ENCODE measurements around the gene DCAF6. TPM values are rescaled to one million over a fixed set of nuclear protein-coding genes. Genes with fewer than 3 reads are reported as not detected.
"Not testable (repeated sequence)": the region's sequence is repeated elsewhere in the genome, so short reads cannot be mapped to it uniquely, and the experiment has no call there.

The DCAF6 gene
- total and polyA plus RNA-seq, 7 donors = 71.0 to 396 (median 316) TPM

GRCh38 chr1:167924543-167925231 lies 11.8 kb upstream of the DCAF6 start:
- Histone ChIP-seq H3K4me1 (peaks cover 65% of the 10 kb centered on the region), H3K9me3 (no peaks in the 10 kb centered on the region), H3K4me3 (no peak overlapping the region), H3K27ac (peak overlapping the region; percentile 83), H3K27me3 (ENCODE audit: insufficient read depth in 3 of 3, low read length in 2 of 3) (no peaks in the 10 kb centered on the region), H3K36me3 (ENCODE audit: insufficient read depth in 1 of 2, low read depth in 1 of 2) (peaks cover 0 to 9% of the 10 kb centered on the region in 2 donors)
- ATAC-seq = no peak
- WGBS, 3 donors = 81 to 90% (median 81%) methylated on average over 2 of the region's 2 CpGs
- no peak for TF ChIP-seq CTCF (IDR thresholded peaks at IDR 0.05)
- intact Hi-C loops (cut with DNase I) = loop anchor here in 1 of 2 donors (5.0 kb wide), 1 partner anchor 102 kb away; no protein-coding TSS in a partner anchor
- DNase-seq = no peak

- peaks cover 0 to 5% of the 10 kb centered on the region in 2 donors for H3K36me3 ChIP-seq (ENCODE audit: insufficient read depth in 1 of 2, low read depth in 1 of 2)
- H3K9me3 ChIP-seq = no peaks in the 10 kb centered on the region
- 80 to 85% (median 80%) methylated on average over 6 of the region's 6 CpGs for WGBS, 3 donors
- H3K27ac ChIP-seq = no peak overlapping the region
- H3K27me3 ChIP-seq (ENCODE audit: insufficient read depth in 3 of 3, low read length in 2 of 3) = no peaks in the 10 kb centered on the region
- ATAC-seq = no peak
- DNase-seq = no peak
- H3K4me3 ChIP-seq = no peak overlapping the region
- intact Hi-C loops (cut with DNase I) = loop anchor here in 1 of 2 donors (5.0 kb wide), 1 partner anchor 104 kb away; no protein-coding TSS in a partner anchor
- no peak for TF ChIP-seq CTCF (IDR thresholded peaks at IDR 0.05)
- H3K4me1 ChIP-seq = peaks cover 70% of the 10 kb centered on the region
These were observed 9.9 kb upstream of the DCAF6 start for GRCh38 chr1:167926486-167926997.

GRCh38 chr1:167927046-167927754 lies 9.3 kb upstream of the DCAF6 start:
- DNase-seq (no peak), ATAC-seq (no peak)
- no peak overlapping the region for H3K4me3 ChIP-seq
- 48 to 63% (median 49%) methylated on average over 4 of the region's 4 CpGs for WGBS, 3 donors
- H3K9me3 ChIP-seq = no peaks in the 10 kb centered on the region
- intact Hi-C loops (cut with DNase I) = loop anchor here in 1 of 2 donors (5.0 kb wide), 1 partner anchor 105 kb away; no protein-coding TSS in a partner anchor
- peaks cover 69% of the 10 kb centered on the region for H3K4me1 ChIP-seq
- TF ChIP-seq CTCF (IDR thresholded peaks at IDR 0.05) = no peak
- H3K27ac ChIP-seq = peak overlapping the region; percentile 51
- H3K36me3 ChIP-seq (ENCODE audit: insufficient read depth in 1 of 2, low read depth in 1 of 2) = peaks cover 0 to 5% of the 10 kb centered on the region in 2 donors
- no peaks in the 10 kb centered on the region for H3K27me3 ChIP-seq (ENCODE audit: insufficient read depth in 3 of 3, low read length in 2 of 3)

- DNase-seq = no peak
- Histone ChIP-seq H3K27ac (peak overlapping the region; percentile 51), H3K4me1 (peaks cover 59% of the 10 kb centered on the region), H3K9me3 (no peaks in the 10 kb centered on the region), H3K36me3 (ENCODE audit: insufficient read depth in 1 of 2, low read depth in 1 of 2) (peaks cover 0 to under 1% of the 10 kb centered on the region in 2 donors), H3K27me3 (ENCODE audit: insufficient read depth in 3 of 3, low read length in 2 of 3) (no peaks in the 10 kb centered on the region), H3K4me3 (peak overlapping the region; percentile 9)
- peak in 3 of 4 donors; percentile 54 to 74 (median 62) for ATAC-seq
- intact Hi-C loops (cut with DNase I) = loop anchor here in 1 of 2 donors (5.0 kb wide), 1 partner anchor 106 kb away; no protein-coding TSS in a partner anchor
- no peak for TF ChIP-seq CTCF (IDR thresholded peaks at IDR 0.05)
- 67 to 70% (median 68%) methylated on average over 2 of the region's 2 CpGs for WGBS, 3 donors
These were observed 8.0 kb upstream of the DCAF6 start for GRCh38 chr1:167928457-167928852.

- peak overlapping the region; percentile 51 for H3K27ac ChIP-seq
- WGBS, 3 donors = 87 to 92% (median 90%) methylated on average over 9 of the region's 9 CpGs
- DNase-seq; H3K27me3 ChIP-seq (ENCODE audit: insufficient read depth in 3 of 3, low read length in 2 of 3); H3K9me3 ChIP-seq; H3K36me3 ChIP-seq (ENCODE audit: insufficient read depth in 1 of 2, low read depth in 1 of 2); ATAC-seq: not testable (repeated sequence)
- H3K4me3 ChIP-seq = peak overlapping the region; percentile 9
- H3K4me1 ChIP-seq = peaks cover 58% of the 10 kb centered on the region
- intact Hi-C loops (cut with DNase I) = loop anchor here in 1 of 2 donors (5.0 kb wide), 1 partner anchor 107 kb away; no protein-coding TSS in a partner anchor
These were observed 7.6 kb upstream of the DCAF6 start for GRCh38 chr1:167928919-167929318.

Measured in psoas muscle (tissue), 8 donors.